ENCODE results near the gene GLOD4. TPM values are rescaled to one million over a fixed set of nuclear protein-coding genes. Genes with fewer than 3 reads are reported as not detected.

GLOD4 gene
- polyA plus RNA-seq, 1 donor from 2014 or later, result 235 TPM

GRCh38 chr17:732067-732901 lies 49.8 kb downstream of the GLOD4 start, which contains the start of gene TLCD3A:
Gene TLCD3A, plus strand, starts transcription at chr17:732596. Its CDS starts 52 bp downstream, at chr17:732648.
- peaks cover 19% of the 10 kb centered on the region for H3K79me2 ChIP-seq (replicated peaks; ENCODE audit: insufficient read depth, low read length)
- peak within 1 kb of the TSS; percentile 60 for H3K27ac ChIP-seq (ENCODE audit: low read length)
- no peaks in the 10 kb centered on the region for H3K9me2 ChIP-seq (ENCODE audit: insufficient read depth, low read length)
- peaks cover 3% of the 10 kb centered on the region for H3K36me3 ChIP-seq (ENCODE audit: insufficient read depth, low read length)
- peak within 1 kb of the TSS; percentile 92 for H3K4me3 ChIP-seq (ENCODE audit: low read length)
- no peaks in the 10 kb centered on the region for H3K9me3 ChIP-seq (ENCODE audit: low read length)
- peak within 1 kb of the TSS; percentile 12 for H2AFZ ChIP-seq (ENCODE audit: low read depth, low read length)
- H3K4me2 ChIP-seq (ENCODE audit: low read length), result peak within 1 kb of the TSS; percentile 78
- H3F3A ChIP-seq (ENCODE audit: insufficient read depth, low read length, poor library complexity, severe bottlenecking), result peaks cover 3% of the 10 kb centered on the region
- no peak for TF ChIP-seq EZH2 (IDR thresholded peaks at IDR 0.05; ENCODE audit: borderline replicate concordance, insufficient read depth, low read length, poor library complexity, severe bottlenecking)
- no peak for TF ChIP-seq SMC3 (conservative IDR thresholded peaks at IDR 0.05; ENCODE audit: poor library complexity)
- TF ChIP-seq, protein P1, sequence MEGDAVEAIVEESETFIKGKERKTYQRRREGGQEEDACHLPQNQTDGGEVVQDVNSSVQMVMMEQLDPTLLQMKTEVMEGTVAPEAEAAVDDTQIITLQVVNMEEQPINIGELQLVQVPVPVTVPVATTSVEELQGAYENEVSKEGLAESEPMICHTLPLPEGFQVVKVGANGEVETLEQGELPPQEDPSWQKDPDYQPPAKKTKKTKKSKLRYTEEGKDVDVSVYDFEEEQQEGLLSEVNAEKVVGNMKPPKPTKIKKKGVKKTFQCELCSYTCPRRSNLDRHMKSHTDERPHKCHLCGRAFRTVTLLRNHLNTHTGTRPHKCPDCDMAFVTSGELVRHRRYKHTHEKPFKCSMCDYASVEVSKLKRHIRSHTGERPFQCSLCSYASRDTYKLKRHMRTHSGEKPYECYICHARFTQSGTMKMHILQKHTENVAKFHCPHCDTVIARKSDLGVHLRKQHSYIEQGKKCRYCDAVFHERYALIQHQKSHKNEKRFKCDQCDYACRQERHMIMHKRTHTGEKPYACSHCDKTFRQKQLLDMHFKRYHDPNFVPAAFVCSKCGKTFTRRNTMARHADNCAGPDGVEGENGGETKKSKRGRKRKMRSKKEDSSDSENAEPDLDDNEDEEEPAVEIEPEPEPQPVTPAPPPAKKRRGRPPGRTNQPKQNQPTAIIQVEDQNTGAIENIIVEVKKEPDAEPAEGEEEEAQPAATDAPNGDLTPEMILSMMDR (IDR thresholded peaks at IDR 0.05; ENCODE audit: poor library complexity, severe bottlenecking), result no peak
- no peak for TF ChIP-seq MXI1 (conservative IDR thresholded peaks at IDR 0.05; ENCODE audit: poor library complexity, severe bottlenecking)
- no peak for TF ChIP-seq POLR2AphosphoS5 (IDR thresholded peaks at IDR 0.05)
- no peak for TF ChIP-seq RAD21 (conservative IDR thresholded peaks at IDR 0.05)
- no peak for TF ChIP-seq TAF1 (IDR thresholded peaks at IDR 0.05; ENCODE audit: low read depth)
- TF ChIP-seq, protein P2, sequence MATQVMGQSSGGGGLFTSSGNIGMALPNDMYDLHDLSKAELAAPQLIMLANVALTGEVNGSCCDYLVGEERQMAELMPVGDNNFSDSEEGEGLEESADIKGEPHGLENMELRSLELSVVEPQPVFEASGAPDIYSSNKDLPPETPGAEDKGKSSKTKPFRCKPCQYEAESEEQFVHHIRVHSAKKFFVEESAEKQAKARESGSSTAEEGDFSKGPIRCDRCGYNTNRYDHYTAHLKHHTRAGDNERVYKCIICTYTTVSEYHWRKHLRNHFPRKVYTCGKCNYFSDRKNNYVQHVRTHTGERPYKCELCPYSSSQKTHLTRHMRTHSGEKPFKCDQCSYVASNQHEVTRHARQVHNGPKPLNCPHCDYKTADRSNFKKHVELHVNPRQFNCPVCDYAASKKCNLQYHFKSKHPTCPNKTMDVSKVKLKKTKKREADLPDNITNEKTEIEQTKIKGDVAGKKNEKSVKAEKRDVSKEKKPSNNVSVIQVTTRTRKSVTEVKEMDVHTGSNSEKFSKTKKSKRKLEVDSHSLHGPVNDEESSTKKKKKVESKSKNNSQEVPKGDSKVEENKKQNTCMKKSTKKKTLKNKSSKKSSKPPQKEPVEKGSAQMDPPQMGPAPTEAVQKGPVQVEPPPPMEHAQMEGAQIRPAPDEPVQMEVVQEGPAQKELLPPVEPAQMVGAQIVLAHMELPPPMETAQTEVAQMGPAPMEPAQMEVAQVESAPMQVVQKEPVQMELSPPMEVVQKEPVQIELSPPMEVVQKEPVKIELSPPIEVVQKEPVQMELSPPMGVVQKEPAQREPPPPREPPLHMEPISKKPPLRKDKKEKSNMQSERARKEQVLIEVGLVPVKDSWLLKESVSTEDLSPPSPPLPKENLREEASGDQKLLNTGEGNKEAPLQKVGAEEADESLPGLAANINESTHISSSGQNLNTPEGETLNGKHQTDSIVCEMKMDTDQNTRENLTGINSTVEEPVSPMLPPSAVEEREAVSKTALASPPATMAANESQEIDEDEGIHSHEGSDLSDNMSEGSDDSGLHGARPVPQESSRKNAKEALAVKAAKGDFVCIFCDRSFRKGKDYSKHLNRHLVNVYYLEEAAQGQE (IDR thresholded peaks at IDR 0.05; ENCODE audit: borderline replicate concordance), result no peak
- no peak for TF ChIP-seq EP300 (conservative IDR thresholded peaks at IDR 0.05; ENCODE audit: poor library complexity, severe bottlenecking)
- no peaks in the 10 kb centered on the region for H3K27me3 ChIP-seq (ENCODE audit: insufficient read depth, low read depth, low read length)
- peak within 1 kb of the TSS; percentile 79 for H3K9ac ChIP-seq (ENCODE audit: low read length)
- no peaks in the 10 kb centered on the region for H4K20me1 ChIP-seq (ENCODE audit: insufficient read depth)

DNA sequence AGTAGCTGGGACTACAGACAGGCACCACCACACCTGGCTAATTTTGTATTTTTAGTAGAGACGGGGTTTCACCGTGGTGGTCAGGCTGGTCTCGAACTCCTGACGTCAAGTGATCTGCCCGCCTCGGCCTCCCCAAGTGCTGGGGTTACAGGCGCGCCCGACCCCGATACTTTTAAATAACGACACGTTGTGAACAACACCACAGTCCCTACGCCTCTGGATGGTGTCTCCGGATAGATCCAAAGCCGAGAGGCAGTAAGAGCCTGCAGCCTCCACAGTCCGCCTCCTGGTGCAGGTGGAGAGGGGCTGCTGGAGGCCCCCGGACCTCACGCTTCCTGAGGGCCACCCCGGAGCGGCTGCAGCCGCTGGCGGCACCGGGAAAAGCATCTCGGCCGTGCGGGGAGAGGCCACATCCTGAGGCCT lies 50.4 kb downstream of the GLOD4 start:
- Histone ChIP-seq H3K36me3 (ENCODE audit: insufficient read depth, low read length) (peaks cover 3% of the 10 kb centered on the region), H2AFZ (ENCODE audit: low read depth, low read length) (peak overlapping the region; percentile 12), H3K27ac (ENCODE audit: low read length) (peak overlapping the region; percentile 60), H4K20me1 (ENCODE audit: insufficient read depth) (no peaks in the 10 kb centered on the region), H3K4me3 (ENCODE audit: low read length) (peak overlapping the region; percentile 92), H3F3A (ENCODE audit: insufficient read depth, low read length, poor library complexity, severe bottlenecking) (peaks cover 3% of the 10 kb centered on the region), H3K4me2 (ENCODE audit: low read length) (peak overlapping the region; percentile 48), H3K9me2 (ENCODE audit: insufficient read depth, low read length) (no peaks in the 10 kb centered on the region), H3K27me3 (ENCODE audit: insufficient read depth, low read depth, low read length) (no peaks in the 10 kb centered on the region), H3K79me2 (replicated peaks; ENCODE audit: insufficient read depth, low read length) (peaks cover 16% of the 10 kb centered on the region), H3K9ac (ENCODE audit: low read length) (peak overlapping the region; percentile 79), H3K9me3 (ENCODE audit: low read length) (no peaks in the 10 kb centered on the region)
- peak; percentile 26 for TF ChIP-seq POLR2AphosphoS5 (IDR thresholded peaks at IDR 0.05)
- TF ChIP-seq SMC3 (conservative IDR thresholded peaks at IDR 0.05; ENCODE audit: poor library complexity), result no peak
